HTR-8/SVneo (cell line): ENCODE results near the gene CHST1.

Experiments
- DNase-seq: peaks from one replicate; pipeline ENCODE4 v3.0.0; 2011; ENCODE audit warnings: low spot score, mixed read lengths; ENCODE audit not compliant: insufficient read length
- FAIRE-seq: peaks from 2 replicates; lab custom pipeline; 2011; peaks lifted over from hg19 to GRCh38; lab: Jason Lieb, UNC

Gene CHST1, protein sequence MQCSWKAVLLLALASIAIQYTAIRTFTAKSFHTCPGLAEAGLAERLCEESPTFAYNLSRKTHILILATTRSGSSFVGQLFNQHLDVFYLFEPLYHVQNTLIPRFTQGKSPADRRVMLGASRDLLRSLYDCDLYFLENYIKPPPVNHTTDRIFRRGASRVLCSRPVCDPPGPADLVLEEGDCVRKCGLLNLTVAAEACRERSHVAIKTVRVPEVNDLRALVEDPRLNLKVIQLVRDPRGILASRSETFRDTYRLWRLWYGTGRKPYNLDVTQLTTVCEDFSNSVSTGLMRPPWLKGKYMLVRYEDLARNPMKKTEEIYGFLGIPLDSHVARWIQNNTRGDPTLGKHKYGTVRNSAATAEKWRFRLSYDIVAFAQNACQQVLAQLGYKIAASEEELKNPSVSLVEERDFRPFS

GRCh38 chr11:45665206-45665932 is at the start of gene CHST1:
Gene CHST1, minus strand, starts transcription at chr11:45665622. Its CDS starts 14,699 bp downstream, at chr11:45650923.
- peak; percentile 48 for DNase-seq
- no peak for FAIRE-seq

DNA sequence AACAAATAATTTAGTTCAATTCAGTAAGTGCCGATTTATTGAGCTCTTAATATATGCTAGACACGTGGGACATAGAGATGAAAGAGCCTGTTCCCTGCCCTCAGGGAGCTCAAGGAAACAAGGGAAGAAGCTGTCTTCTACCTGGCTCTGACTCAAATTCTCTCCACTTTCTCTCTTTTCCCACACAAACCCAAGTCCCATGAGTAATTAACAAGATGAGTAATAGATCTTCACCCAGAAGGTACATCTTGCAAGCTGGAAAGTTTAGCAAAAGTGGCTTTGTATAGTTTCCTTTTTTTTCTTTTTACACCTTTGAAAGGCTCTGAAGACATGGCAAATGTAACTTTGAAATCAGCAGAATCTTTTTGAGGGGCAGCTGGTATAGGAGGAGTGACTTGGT is 48.2 kb upstream of the CHST1 start:
- DNase-seq (no peak), FAIRE-seq (no peak)

- FAIRE-seq (no peak), DNase-seq (no peak)
These were observed 45.1 kb upstream of the CHST1 start for GRCh38 chr11:45710561-45710960.

GRCh38 chr11:45708887-45709663 is 43.7 kb upstream of the CHST1 start:
- DNase-seq (no peak), FAIRE-seq (no peak)

DNA sequence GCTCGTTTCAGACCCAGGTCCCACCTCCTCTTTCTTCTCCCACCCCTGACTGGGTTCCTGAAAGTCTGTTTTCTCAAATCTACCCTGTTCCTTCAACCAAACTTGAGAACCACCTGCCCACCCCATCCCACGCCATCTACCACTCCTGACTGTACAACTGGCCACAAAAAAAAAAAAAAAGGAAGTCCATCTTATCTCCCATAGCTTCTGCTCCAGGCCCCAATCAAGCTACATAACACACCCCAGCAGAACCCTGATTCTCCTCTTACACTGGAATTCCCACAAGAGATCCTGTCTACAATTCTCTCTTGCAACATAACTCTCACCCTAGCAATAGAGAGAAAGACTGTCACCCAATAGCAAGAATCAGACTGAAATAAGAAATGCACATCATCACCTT is 39.2 kb upstream of the CHST1 start:
- DNase-seq (no peak), FAIRE-seq (no peak)

DNA sequence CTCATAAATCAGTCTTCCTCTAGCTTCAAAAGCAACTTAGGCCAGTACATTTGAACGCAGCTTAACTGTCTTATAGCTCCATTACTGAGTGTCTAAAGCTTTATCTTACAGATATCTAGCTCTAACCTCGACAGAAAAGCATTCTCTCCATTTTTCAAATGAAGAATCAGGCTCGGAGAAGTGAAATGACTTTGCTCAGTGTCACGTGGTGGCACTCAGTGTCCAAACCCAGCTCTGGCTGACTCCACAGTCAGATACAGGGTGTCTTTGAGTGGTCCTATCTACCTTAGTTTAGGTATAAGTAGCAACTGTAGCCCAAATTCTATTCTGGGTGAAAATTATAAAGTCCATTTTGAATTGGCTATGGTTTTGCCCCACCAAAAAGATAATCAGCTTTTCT is 38.7 kb upstream of the CHST1 start:
- no peak for FAIRE-seq
- no peak for DNase-seq

DNA sequence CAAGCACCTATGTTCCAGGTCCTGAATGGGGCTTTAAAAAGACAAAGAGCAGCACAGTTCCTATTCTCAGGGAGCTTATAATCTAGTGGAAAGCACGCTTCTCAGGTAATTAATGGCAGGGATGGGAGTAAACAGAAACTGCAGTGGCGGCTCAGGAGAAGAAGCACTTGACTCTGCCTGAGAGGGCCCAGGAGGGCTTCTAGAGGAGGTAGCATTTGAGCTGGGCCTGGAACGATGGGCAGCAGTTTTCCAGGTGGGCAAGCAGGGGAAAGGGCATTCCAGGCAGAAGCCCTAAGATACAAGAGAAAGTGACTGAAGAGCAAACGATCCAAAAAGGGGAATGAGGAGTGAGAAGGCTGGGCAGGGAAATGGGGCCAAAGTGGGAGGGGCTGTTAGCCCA is 37.1 kb upstream of the CHST1 start:
- DNase-seq (no peak), FAIRE-seq (no peak)

- FAIRE-seq (no peak), DNase-seq (no peak)
These were observed 33.5 kb upstream of the CHST1 start for GRCh38 chr11:45698777-45699497.

GRCh38 chr11:45692808-45693453 is 27.5 kb upstream of the CHST1 start:
- no peak for FAIRE-seq
- no peak for DNase-seq

- FAIRE-seq = no peak
- DNase-seq = no peak
These were observed 23.1 kb upstream of the CHST1 start for GRCh38 chr11:45688472-45689033.

- FAIRE-seq (no peak), DNase-seq (no peak)
These were observed 22.4 kb upstream of the CHST1 start for GRCh38 chr11:45687836-45688235.

DNA sequence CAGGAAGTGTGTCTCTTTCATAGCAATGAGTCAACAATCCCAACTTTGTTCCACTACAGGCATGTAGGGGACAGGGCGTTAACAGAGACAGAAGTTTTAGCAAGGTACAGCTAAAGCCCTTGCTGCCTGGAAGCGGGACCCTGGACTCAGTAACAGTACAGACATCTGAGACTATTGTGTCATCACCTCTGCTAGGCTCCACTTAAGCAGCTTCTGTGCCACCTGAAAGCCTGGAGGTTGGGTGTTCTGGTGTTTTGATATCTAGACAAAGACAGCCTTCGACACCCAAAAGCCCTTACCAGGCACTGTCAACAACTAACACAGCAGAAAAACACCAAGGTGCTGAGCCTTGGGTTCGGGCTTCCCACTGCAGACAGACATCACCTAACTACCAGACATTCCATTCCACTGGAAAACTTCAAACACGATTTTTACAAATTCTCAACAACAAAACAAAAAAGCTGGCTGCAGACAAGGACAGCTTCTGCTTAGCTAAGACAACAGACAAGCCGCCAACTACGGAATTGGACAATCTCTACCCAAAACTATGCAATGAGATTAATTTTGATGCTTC is 20.6 kb upstream of the CHST1 start:
- FAIRE-seq (no peak), DNase-seq (no peak)

DNA sequence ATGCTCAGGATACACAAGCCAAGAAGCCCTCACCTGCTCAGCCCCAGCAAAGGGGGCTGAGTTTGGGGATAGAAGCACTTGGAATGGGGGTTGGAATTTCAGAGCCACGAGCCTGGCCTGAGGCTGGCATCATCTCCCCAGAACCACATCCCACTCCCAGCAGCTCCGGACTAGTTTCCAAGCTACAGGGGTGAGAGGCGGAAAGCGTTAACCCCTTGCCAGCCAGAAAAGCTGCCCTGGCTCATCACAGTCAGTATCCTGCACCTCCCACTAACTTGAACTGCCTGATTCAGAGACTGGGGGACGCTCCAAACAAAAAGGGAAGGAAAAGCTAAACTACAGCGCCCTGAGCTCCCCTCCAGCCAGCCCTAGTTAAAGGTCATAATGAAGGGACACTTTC is 19.0 kb upstream of the CHST1 start:
- no peak for FAIRE-seq
- no peak for DNase-seq

DNA sequence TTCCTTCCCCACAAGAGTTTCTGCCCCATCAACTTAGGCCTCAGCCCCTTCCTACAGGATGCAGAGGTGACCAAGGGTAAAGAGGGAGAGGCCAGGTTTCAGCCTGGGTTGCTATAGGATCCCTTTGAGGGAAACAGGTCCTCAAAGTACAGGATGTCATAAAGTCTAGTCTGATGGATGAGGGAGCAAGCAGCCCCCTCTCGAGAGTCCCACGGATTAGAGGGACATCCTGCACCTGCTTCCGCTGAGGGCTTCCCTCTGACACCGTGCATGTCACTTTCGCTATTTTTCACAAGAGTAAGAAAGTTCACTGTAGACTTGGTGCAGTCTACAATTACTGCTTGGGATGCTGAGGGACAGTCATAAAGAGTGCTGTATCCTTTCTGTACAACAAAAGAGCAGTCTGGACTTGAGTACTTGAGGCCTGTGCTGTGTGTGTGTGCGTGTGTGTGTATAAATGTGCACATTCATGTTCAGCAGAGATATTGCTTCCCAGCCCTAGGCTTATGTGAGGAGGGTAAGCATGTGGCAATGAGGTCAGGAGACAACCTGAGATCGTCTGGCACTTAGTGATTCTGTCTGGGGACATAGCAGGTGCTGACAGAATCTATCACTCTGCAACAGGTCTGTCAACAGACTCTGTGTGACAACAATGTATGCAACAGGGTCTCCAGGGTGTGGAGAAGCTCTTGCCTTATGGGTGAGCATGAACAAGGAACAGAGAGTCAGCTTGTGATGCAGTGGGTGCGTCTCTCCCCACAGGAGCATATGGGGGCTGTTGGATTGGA is 18.0 kb upstream of the CHST1 start:
- FAIRE-seq (no peak), DNase-seq (no peak)

- DNase-seq (no peak), FAIRE-seq (no peak)
These were observed 14.4 kb upstream of the CHST1 start for GRCh38 chr11:45679806-45680205.

DNA sequence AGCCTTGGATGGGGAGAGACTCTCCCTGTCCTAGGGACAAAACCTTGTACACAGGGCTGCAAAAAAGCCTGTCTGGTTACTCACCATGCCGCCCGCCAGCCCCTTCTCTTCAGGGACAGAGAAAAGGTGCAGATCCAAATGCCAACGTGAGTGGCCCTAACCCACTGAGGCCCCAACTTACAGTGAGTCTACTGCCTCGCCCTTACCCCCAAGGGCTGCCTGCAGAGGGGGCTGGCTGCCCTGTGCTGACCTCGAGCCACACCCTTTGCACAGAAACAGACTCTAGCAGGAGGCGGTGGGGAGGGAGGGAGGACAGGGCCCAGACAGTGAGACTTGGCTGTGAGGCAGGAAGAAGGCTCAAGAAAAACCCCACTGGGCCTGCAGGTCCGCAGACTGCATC is 13.6 kb upstream of the CHST1 start:
- no peak for DNase-seq
- FAIRE-seq = no peak

DNA sequence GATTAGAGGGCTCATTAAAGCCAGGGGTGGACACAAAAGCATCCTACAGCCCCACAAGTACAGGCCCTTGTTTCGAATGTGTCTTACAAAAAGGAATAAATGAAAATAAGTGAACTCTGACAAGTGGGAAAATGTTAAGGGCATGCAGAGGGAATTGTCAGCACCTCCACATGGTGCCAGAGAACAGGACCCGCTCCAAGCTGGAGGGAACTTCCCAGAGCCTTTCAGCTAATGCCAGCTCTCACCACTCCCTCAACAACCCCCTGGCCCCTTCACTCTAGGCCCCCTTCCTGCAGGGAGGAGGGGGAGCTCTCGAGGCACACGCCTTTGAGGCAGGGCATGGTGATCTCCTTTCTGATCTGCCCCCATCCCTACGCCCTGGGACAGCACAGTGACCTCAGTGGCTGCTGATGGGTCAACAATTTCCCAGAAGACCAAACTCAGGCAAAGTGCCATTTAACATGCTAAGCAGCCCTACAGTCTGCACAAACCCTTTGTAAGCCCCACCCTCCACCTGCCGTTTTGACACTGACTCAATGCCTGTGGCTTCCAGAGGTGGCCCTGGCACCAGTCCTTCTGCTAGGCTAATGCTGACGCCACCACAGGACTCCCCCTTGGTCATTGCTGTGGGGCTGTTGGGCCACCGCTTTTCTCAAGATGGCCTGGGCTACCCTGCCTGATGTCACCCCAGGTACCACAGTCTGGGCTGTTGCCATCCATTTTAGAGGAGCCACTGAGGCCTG is 12.5 kb upstream of the CHST1 start:
- FAIRE-seq (no peak), DNase-seq (no peak)
